Hindlimb muscle (tissue), 1 donor: ENCODE results near the gene CNTFR. TPM values are rescaled to one million over a fixed set of nuclear protein-coding genes. Genes with fewer than 3 reads are reported as not detected.

Source experiments
- DNase-seq: peaks from one replicate; pipeline ENCODE4 v3.0.0-alpha.2; 2013
- polyA plus RNA-seq: library from polyadenylated mRNA; unstranded; fragments of 120-200 nt; gene quantifications from one replicate; pipeline ENCODE4 v1.2.1, GENCODE V29; 2013; ENCODE audit not compliant: insufficient read length

The CNTFR gene
- polyA plus RNA-seq, 1 donor, result 53.8 TPM

DNA sequence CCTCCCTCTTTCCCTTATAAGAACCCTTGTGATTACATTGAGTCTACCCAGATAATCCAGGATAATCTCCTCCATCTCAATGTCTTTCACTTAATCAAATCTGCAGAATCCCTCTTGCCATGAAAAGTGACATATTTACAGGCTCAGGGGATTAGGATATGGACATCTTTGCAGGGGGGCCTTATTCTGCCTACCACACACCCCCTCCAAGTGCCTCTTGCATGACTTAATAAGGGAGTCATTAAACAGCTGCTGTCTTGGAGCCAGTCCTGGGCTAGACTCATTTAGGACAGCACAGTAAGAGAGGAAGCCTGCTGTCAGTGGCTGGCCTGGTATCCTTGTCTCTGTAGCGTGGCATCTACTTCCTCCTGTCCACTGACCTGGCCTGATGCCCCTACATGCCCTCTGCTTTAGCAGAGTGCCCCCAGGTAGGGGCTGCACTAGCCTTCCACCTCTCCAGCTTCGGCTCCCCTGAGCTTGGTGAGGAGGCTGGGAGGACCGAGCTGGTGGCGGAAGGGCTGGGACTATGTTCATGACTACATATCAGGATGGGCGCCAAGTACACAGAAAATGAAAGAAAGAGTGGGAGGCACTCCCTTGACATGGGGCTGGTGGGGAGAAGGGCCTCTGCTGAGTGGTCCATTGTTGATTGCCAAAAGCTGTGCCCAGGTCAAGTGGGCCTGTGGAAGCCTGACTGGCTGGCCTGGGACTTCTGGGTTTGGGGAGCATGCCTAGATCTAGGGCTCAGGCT lies 84.0 kb downstream of the CNTFR start:
- no peak for DNase-seq

DNA sequence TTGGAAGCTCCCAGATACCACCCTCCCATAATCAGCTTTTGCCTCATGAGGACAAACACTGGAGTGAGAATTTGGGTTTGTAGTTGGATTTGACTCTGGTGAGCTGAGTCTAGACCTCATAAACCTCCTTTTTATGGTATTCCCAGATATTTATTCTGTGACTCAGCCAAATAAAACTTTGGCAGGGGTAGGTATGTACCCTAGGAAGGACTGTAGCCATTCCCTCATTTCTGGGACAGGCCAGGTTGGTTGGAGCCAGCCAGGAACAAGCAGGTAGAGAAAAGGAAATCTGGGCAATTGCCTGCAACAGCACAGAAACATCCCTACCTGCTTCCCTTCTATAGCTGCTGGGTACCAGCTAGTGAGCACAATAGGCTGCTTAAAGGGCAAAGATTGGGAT lies 86.1 kb downstream of the CNTFR start:
- no peak for DNase-seq

DNA sequence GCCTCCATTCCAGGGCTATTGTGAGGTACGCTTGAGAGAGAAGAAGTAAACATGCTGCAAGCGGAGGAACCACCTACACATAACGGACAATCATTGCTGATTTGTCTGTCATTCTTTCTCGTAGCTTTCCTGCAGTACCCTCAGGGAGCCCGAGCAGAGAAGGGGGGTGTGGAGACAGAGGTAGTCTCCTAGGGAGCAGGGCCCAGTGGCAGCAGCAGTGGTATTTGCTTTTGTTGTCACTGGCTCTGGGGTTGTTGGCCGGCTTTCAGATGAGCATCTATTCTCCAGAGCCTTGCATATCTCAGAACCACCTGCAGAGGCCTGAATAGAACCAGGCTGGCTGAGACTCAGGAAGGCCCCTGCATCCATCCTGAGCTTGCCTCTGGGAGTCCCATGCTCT lies 86.6 kb downstream of the CNTFR start:
- no peak for DNase-seq

DNA sequence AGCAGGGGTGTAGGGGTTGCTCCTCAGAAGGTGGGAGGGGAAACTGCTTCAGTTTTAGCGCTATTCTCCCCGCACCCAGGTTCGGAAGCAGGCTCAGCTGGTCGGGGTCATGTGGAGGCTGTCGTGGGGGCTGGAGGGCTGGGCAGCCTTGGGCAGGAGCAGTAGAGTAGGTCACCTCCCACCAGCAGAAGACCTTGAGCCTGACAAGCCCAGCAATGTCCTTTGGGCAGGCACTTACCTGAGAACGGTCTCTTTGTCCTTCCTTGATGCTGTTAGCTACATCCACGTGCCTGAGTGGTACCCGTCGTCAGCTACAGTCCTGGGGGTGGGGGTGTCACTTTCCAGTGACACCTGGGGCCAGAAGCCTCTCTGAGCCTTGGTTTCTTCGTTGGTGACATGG lies 87.1 kb downstream of the CNTFR start:
- no peak for DNase-seq

DNA sequence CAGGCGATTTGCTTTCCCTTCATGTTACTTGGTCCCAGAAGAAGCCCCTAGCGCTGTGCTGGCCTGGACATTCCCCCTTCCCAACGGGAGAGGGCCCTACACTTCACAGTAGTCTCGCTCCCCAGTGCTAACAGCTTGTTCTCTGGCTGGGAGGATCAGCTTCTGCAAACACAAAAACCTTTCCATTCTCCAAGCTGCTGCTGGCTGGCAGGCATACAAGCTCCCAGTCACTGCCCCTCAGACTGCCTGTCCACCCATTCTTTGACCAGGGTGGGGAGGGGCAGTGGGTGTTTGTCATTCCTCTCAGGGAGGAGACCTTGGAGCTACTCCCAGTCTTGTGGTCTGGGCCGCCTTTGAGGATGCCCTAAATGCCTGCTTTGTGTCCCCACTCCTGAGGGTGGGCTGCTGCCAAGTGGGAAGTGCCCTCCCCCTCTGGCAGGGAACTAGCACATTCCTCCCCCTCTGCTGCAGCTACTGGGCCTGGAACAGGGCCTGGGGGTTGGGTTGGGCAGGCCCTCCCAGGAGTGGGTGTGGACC lies 87.6 kb downstream of the CNTFR start:
- peak; percentile 67 for DNase-seq

Other genes with a start within 250 kb of the CNTFR start
- gene MYORG, start 212.8 kb downstream of the CNTFR start, polyA plus RNA-seq, result 19.7 TPM
- 14.1 TPM for gene FAM219A, start 131.2 kb downstream of the CNTFR start, polyA plus RNA-seq
- not detected for gene DNAI1, start 130.9 kb downstream of the CNTFR start, polyA plus RNA-seq
- 4.3 TPM for gene ENHO, start 66.7 kb downstream of the CNTFR start, polyA plus RNA-seq
- 20.9 TPM for gene RPP25L, start 22.4 kb upstream of the CNTFR start, polyA plus RNA-seq
- 71.7 TPM for gene DCTN3, start 30.8 kb upstream of the CNTFR start, polyA plus RNA-seq
- gene ARID3C, start 39.3 kb upstream of the CNTFR start, polyA plus RNA-seq, result 0.18 TPM
- 52.0 TPM for gene SIGMAR1, start 48.1 kb upstream of the CNTFR start, polyA plus RNA-seq
- gene GALT, start 57.0 kb upstream of the CNTFR start, polyA plus RNA-seq, result 46.6 TPM
- gene IL11RA, start 62.5 kb upstream of the CNTFR start, polyA plus RNA-seq, result 96.1 TPM
- 0.67 TPM for gene CCL27, start 72.9 kb upstream of the CNTFR start, polyA plus RNA-seq
- not detected for gene CCL19, start 101.6 kb upstream of the CNTFR start, polyA plus RNA-seq
- 4.3 TPM for gene CCL21, start 120.4 kb upstream of the CNTFR start, polyA plus RNA-seq